ENCODE results near the gene EXOC2. TPM values are rescaled to one million over a fixed set of nuclear protein-coding genes. Genes with fewer than 3 reads are reported as not detected.
A peak's percentile ranks its signal among the peaks of the same experiment; 100 is the strongest.

EXOC2 gene
- total and polyA plus RNA-seq, 4 donors = 28.8 to 47.2 (median 31.9) TPM

GRCh38 chr6:441126-441920 is 251.6 kb downstream of the EXOC2 start:
- Histone ChIP-seq H3K9me3 (ENCODE audit: control insufficient read depth, insufficient read depth, low read length) (no peaks in the 10 kb centered on the region), H3K4me1 (ENCODE audit: control insufficient read depth, insufficient read depth, low read length) (peaks cover 9% of the 10 kb centered on the region), H3K27me3 (ENCODE audit: control insufficient read depth, insufficient read depth, low read length) (no peaks in the 10 kb centered on the region), H3K27ac (ENCODE audit: low read depth, low read length) (no peak overlapping the region), H3K4me3 (ENCODE audit: low read depth, low read length) (no peak overlapping the region), H3K36me3 (ENCODE audit: control insufficient read depth, insufficient read depth, low read length) (no peaks in the 10 kb centered on the region)
- no peak for DNase-seq (ENCODE audit: low read depth in 4 of 6, low spot score in 6 of 6)
- 93% methylated on average over 8 of the region's 12 CpGs for WGBS (ENCODE audit: insufficient coverage)

GRCh38 chr6:439641-440167 is 253.2 kb downstream of the EXOC2 start:
- DNase-seq (ENCODE audit: low read depth in 4 of 6, low spot score in 6 of 6) = peak in 4 of 6 donors; percentile 12 to 92 (median 22)
- no peaks in the 10 kb centered on the region for H3K27me3 ChIP-seq (ENCODE audit: control insufficient read depth, insufficient read depth, low read length)
- H3K27ac ChIP-seq (ENCODE audit: low read depth, low read length) = no peak overlapping the region
- no peaks in the 10 kb centered on the region for H3K9me3 ChIP-seq (ENCODE audit: control insufficient read depth, insufficient read depth, low read length)
- WGBS (ENCODE audit: insufficient coverage) = 45% methylated on average over 7 of the region's 9 CpGs
- peaks cover 5% of the 10 kb centered on the region for H3K4me1 ChIP-seq (ENCODE audit: control insufficient read depth, insufficient read depth, low read length)
- H3K36me3 ChIP-seq (ENCODE audit: control insufficient read depth, insufficient read depth, low read length) = no peaks in the 10 kb centered on the region
- no peak overlapping the region for H3K4me3 ChIP-seq (ENCODE audit: low read depth, low read length)

- H3K27ac ChIP-seq (ENCODE audit: low read depth, low read length) = no peak overlapping the region
- H3K9me3 ChIP-seq (ENCODE audit: control insufficient read depth, insufficient read depth, low read length) = no peaks in the 10 kb centered on the region
- 71% methylated on average over 5 of the region's 12 CpGs for WGBS (ENCODE audit: insufficient coverage)
- no peaks in the 10 kb centered on the region for H3K27me3 ChIP-seq (ENCODE audit: control insufficient read depth, insufficient read depth, low read length)
- DNase-seq (ENCODE audit: low read depth in 4 of 6, low spot score in 6 of 6) = no peak
- peaks cover 4% of the 10 kb centered on the region for H3K4me1 ChIP-seq (ENCODE audit: control insufficient read depth, insufficient read depth, low read length)
- H3K4me3 ChIP-seq (ENCODE audit: low read depth, low read length) = no peak overlapping the region
- H3K36me3 ChIP-seq (ENCODE audit: control insufficient read depth, insufficient read depth, low read length) = no peaks in the 10 kb centered on the region
Measured at GRCh38 chr6:438634-439170, 254.2 kb downstream of the EXOC2 start.

GRCh38 chr6:437037-437392 is 255.9 kb downstream of the EXOC2 start:
- peaks cover 4% of the 10 kb centered on the region for H3K4me1 ChIP-seq (ENCODE audit: control insufficient read depth, insufficient read depth, low read length)
- no peak for DNase-seq (ENCODE audit: low read depth in 4 of 6, low spot score in 6 of 6)
- H3K27me3 ChIP-seq (ENCODE audit: control insufficient read depth, insufficient read depth, low read length) = no peaks in the 10 kb centered on the region
- no peaks in the 10 kb centered on the region for H3K9me3 ChIP-seq (ENCODE audit: control insufficient read depth, insufficient read depth, low read length)
- H3K27ac ChIP-seq (ENCODE audit: low read depth, low read length) = no peak overlapping the region
- no peak overlapping the region for H3K4me3 ChIP-seq (ENCODE audit: low read depth, low read length)
- no peaks in the 10 kb centered on the region for H3K36me3 ChIP-seq (ENCODE audit: control insufficient read depth, insufficient read depth, low read length)
- 100% methylated on average over 3 of the region's 6 CpGs for WGBS (ENCODE audit: insufficient coverage)

- Histone ChIP-seq H3K36me3 (ENCODE audit: control insufficient read depth, insufficient read depth, low read length) (no peaks in the 10 kb centered on the region), H3K4me1 (ENCODE audit: control insufficient read depth, insufficient read depth, low read length) (peaks cover 4% of the 10 kb centered on the region), H3K27ac (ENCODE audit: low read depth, low read length) (no peak overlapping the region), H3K27me3 (ENCODE audit: control insufficient read depth, insufficient read depth, low read length) (no peaks in the 10 kb centered on the region), H3K4me3 (ENCODE audit: low read depth, low read length) (no peak overlapping the region), H3K9me3 (ENCODE audit: control insufficient read depth, insufficient read depth, low read length) (no peaks in the 10 kb centered on the region)
- 91% methylated on average over 24 of the region's 25 CpGs for WGBS (ENCODE audit: insufficient coverage)
- DNase-seq (ENCODE audit: low read depth in 4 of 6, low spot score in 6 of 6) = peak in 1 of 6 donors; percentile 8
Measured at GRCh38 chr6:436308-437036, 256.5 kb downstream of the EXOC2 start.

GRCh38 chr6:435441-436307 is 257.3 kb downstream of the EXOC2 start:
- WGBS (ENCODE audit: insufficient coverage) = 97% methylated on average over 46 of the region's 50 CpGs
- no peak for DNase-seq (ENCODE audit: low read depth in 4 of 6, low spot score in 6 of 6)
- Histone ChIP-seq H3K4me1 (ENCODE audit: control insufficient read depth, insufficient read depth, low read length) (peaks cover 4% of the 10 kb centered on the region), H3K27ac (ENCODE audit: low read depth, low read length) (no peak overlapping the region), H3K9me3 (ENCODE audit: control insufficient read depth, insufficient read depth, low read length) (no peaks in the 10 kb centered on the region), H3K4me3 (ENCODE audit: low read depth, low read length) (no peak overlapping the region), H3K27me3 (ENCODE audit: control insufficient read depth, insufficient read depth, low read length) (no peaks in the 10 kb centered on the region), H3K36me3 (ENCODE audit: control insufficient read depth, insufficient read depth, low read length) (no peaks in the 10 kb centered on the region)

Other genes starting within 250 kb of the EXOC2 start
- gene HUS1B, start 36.0 kb downstream of the EXOC2 start, total RNA-seq = under 1 TPM; 0.39 to 0.99 TPM
- gene HUS1B, start 36.0 kb downstream of the EXOC2 start, polyA plus RNA-seq (ENCODE audit: insufficient read length in 2 of 2) = under 1 TPM in 1 of 2 donors, not detected in 1; 0.41 TPM

All from spinal cord (tissue), 10 donors.